Hepatocyte (in vitro differentiated cells): ENCODE measurements around the gene FERD3L. TPM values are rescaled to one million over a fixed set of nuclear protein-coding genes. Genes with fewer than 3 reads are reported as not detected.

Source experiments
- DNase-seq: peaks from one replicate; pipeline ENCODE4 v3.0.0-alpha.2; 2016; ENCODE audit warnings: low spot score
- H2AFZ ChIP-seq: fragments of 200-600 bp; sonication (generic); 2 replicates; pipeline ENCODE4 v1.6.0; 2016; ENCODE audit warnings: antibody characterized with exemption, mild to moderate bottlenecking
- H3K27ac ChIP-seq: fragments of 200-600 bp; sonication (generic); 2 replicates; pipeline ENCODE4 v1.5.1; 2016; ENCODE audit warnings: mild to moderate bottlenecking
- H3K27me3 ChIP-seq: fragments of 200-600 bp; sonication (generic); 2 replicates; pipeline ENCODE4 v1.6.1; 2016
- H3K36me3 ChIP-seq: fragments of 200-600 bp; sonication (generic); replicated peaks from 2 replicates; pipeline ENCODE4 v1.5.1; 2016; ENCODE audit warnings: low read depth; ENCODE audit not compliant: insufficient read depth
- H3K4me1 ChIP-seq: fragments of 200-600 bp; sonication (generic); 2 replicates; pipeline ENCODE4 v1.5.1; 2016; ENCODE audit warnings: mild to moderate bottlenecking, moderate library complexity; ENCODE audit not compliant: insufficient read depth
- H3K4me2 ChIP-seq: fragments of 200-600 bp; sonication (generic); 2 replicates; pipeline ENCODE4 v1.6.0; 2016
- H3K4me3 ChIP-seq: fragments of 200-600 bp; sonication (generic); 2 replicates; pipeline ENCODE4 v1.5.1; 2016; ENCODE audit warnings: mild to moderate bottlenecking
- H3K79me2 ChIP-seq: fragments of 200-600 bp; sonication (generic); 2 replicates; pipeline ENCODE4 v1.6.0; 2017; ENCODE audit warnings: mild to moderate bottlenecking
- H3K9me2 ChIP-seq: fragments of 200-600 bp; sonication (generic); replicated peaks from 2 replicates; pipeline ENCODE4 v1.6.0; 2017; ENCODE audit warnings: mild to moderate bottlenecking; ENCODE audit not compliant: insufficient read depth
- H3K9me3 ChIP-seq: fragments of 200-600 bp; sonication (generic); 2 replicates; pipeline ENCODE4 v1.5.1; 2016; ENCODE audit warnings: low read depth, mild to moderate bottlenecking
- H4K20me1 ChIP-seq: fragments of 200-600 bp; sonication (generic); 2 replicates; pipeline ENCODE4 v1.6.0; 2016; ENCODE audit warnings: mild to moderate bottlenecking; ENCODE audit not compliant: insufficient read depth, poor library complexity, severe bottlenecking
- CTCF ChIP-seq: fragments of 200-600 bp; sonication (generic); IDR thresholded peaks from 2 replicates; pipeline ENCODE4 v1.5.1; 2016; ENCODE audit warnings: antibody characterized with exemption, mild to moderate bottlenecking; ENCODE audit not compliant: poor library complexity
- EZH2 ChIP-seq: fragments of 200-600 bp; sonication (generic); IDR thresholded peaks from 2 replicates; pipeline ENCODE4 v1.6.1; 2016; ENCODE audit warnings: antibody characterized with exemption, mild to moderate bottlenecking, borderline replicate concordance
- EZH2phosphoT487 ChIP-seq: fragments of 200-600 bp; sonication (generic); IDR thresholded peaks from one replicate; pipeline ENCODE4 v1.6.1; 2018; ENCODE audit warnings: antibody characterized with exemption, mild to moderate bottlenecking, low read depth, moderate library complexity; ENCODE audit not compliant: unreplicated experiment, severe bottlenecking
- WGBS: methylation state at CpG from one replicate; pipeline ENCODE4 v1.1.6; 2016; ENCODE audit warnings: low lambda C conversion rate; ENCODE audit errors: missing lambda C conversion rate; 5-methylcytosine and 5-hydroxymethylcytosine counted together
- polyA plus RNA-seq: library from polyadenylated mRNA; unstranded; fragments of >200 nt; fragmentation: Nextera tagmentation; extraction: Ambion mirVana; gene quantifications from 2 replicates; pipeline ENCODE4 v1.2.1, GENCODE V29; 2016
- total RNA-seq: library from RNA; depleted of rRNA; stranded (reverse); fragments of >200 nt; gene quantifications from 2 replicates; pipeline ENCODE4 v1.2.3, GENCODE V29; 2014

Gene FERD3L
- total and polyA plus RNA-seq, 2 experiments from 2014 or later, result not detected

- H2AFZ ChIP-seq, result no peak overlapping the region
- H3K27ac ChIP-seq, result peak overlapping the region; percentile 91
- H3K36me3 ChIP-seq, result no peaks in the 10 kb centered on the region
- DNase-seq, result no peak
- no peak for TF ChIP-seq EZH2
- TF ChIP-seq CTCF, result no peak
- TF ChIP-seq EZH2phosphoT487, result no peak
- no peaks in the 10 kb centered on the region for H3K9me2 ChIP-seq
- peaks cover 7% of the 10 kb centered on the region for H3K4me1 ChIP-seq
- no peaks in the 10 kb centered on the region for H3K9me3 ChIP-seq
- peaks cover 22% of the 10 kb centered on the region for H4K20me1 ChIP-seq
- H3K4me3 ChIP-seq, result peak overlapping the region; percentile 53
- H3K27me3 ChIP-seq, result peaks cover 87% of the 10 kb centered on the region
- 6% methylated on average over 2 of the region's 2 CpGs for WGBS
- peaks cover 61% of the 10 kb centered on the region for H3K79me2 ChIP-seq
- H3K4me2 ChIP-seq, result peak overlapping the region; percentile 89
Observed at GRCh38 chr7:19114551-19114855, 30.7 kb downstream of the FERD3L start.

- peaks cover 7% of the 10 kb centered on the region for H3K4me1 ChIP-seq
- H3K4me2 ChIP-seq, result peak overlapping the region; percentile 89
- no peaks in the 10 kb centered on the region for H3K36me3 ChIP-seq
- TF ChIP-seq EZH2 (no peak), EZH2phosphoT487 (no peak), CTCF (no peak)
- peak overlapping the region; percentile 91 for H3K27ac ChIP-seq
- peaks cover 57% of the 10 kb centered on the region for H3K79me2 ChIP-seq
- peak overlapping the region; percentile 53 for H3K4me3 ChIP-seq
- H2AFZ ChIP-seq, result no peak overlapping the region
- 25% methylated on average over 3 of the region's 3 CpGs for WGBS
- peaks cover 87% of the 10 kb centered on the region for H3K27me3 ChIP-seq
- H4K20me1 ChIP-seq, result peaks cover 22% of the 10 kb centered on the region
- H3K9me3 ChIP-seq, result no peaks in the 10 kb centered on the region
- no peak for DNase-seq
- H3K9me2 ChIP-seq, result no peaks in the 10 kb centered on the region
Observed at GRCh38 chr7:19113855-19114550, 31.2 kb downstream of the FERD3L start.

GRCh38 chr7:19113002-19113350 lies 32.2 kb downstream of the FERD3L start:
- Histone ChIP-seq H3K27me3 (peaks cover 87% of the 10 kb centered on the region), H3K9me2 (no peaks in the 10 kb centered on the region), H4K20me1 (peaks cover 22% of the 10 kb centered on the region), H2AFZ (no peak overlapping the region), H3K79me2 (peaks cover 54% of the 10 kb centered on the region), H3K36me3 (no peaks in the 10 kb centered on the region), H3K4me1 (peaks cover 12% of the 10 kb centered on the region), H3K4me2 (peak overlapping the region; percentile 89), H3K4me3 (peak overlapping the region; percentile 53), H3K27ac (peak overlapping the region; percentile 91), H3K9me3 (no peaks in the 10 kb centered on the region)
- TF ChIP-seq CTCF (no peak), EZH2 (no peak), EZH2phosphoT487 (no peak)
- DNase-seq, result no peak
- 18% methylated on average over 4 of the region's 4 CpGs for WGBS
